Caki2 (cell line): ENCODE results near the gene YAP1. TPM values are rescaled to one million over a fixed set of nuclear protein-coding genes. Genes with fewer than 3 reads are reported as not detected.

Experiments
- total RNA-seq: library from RNA; depleted of rRNA; stranded (reverse); fragments of >200 nt; shearing (Covaris generic); gene quantifications from 2 replicates; pipeline ENCODE4 v1.2.3, GENCODE V29; 2014; ENCODE audit warnings: low replicate concordance; rRNA removed

Gene YAP1
- total RNA-seq, 1 experiment from 2014 or later: 16.8 TPM

Other genes with a start within 250 kb of the YAP1 start
- gene CEP126, start 195.4 kb upstream of the YAP1 start, total RNA-seq: 0.46 and 0.54 TPM in 2 replicates
- gene ANGPTL5, start 193.9 kb upstream of the YAP1 start, total RNA-seq: not detected in 2 replicates
- gene CFAP300, start 63.0 kb upstream of the YAP1 start, total RNA-seq: 2.2 and 5.2 TPM in 2 replicates
- 12.2 and 12.6 TPM in 2 replicates for gene BIRC3, start 207.0 kb downstream of the YAP1 start, total RNA-seq
- gene BIRC2, start 236.8 kb downstream of the YAP1 start, total RNA-seq: 37.2 and 46.7 TPM in 2 replicates